Neural progenitor cell (in vitro differentiated cells): ENCODE measurements around the gene DOCK3. TPM values are rescaled to one million over a fixed set of nuclear protein-coding genes. Genes with fewer than 3 reads are reported as not detected.

Source experiments
- DNase-seq: peaks from one replicate; pipeline ENCODE4 v3.0.0-alpha.2; 2016; ENCODE audit warnings: low spot score
- H2AFZ ChIP-seq: fragments of 200-600 bp; sonication (generic); replicated peaks from 2 replicates; pipeline ENCODE4 v1.6.1; 2016; ENCODE audit warnings: antibody characterized with exemption
- H3F3A ChIP-seq: fragments of 200-600 bp; sonication (generic); 2 replicates; pipeline ENCODE4 v1.6.1; 2016; ENCODE audit warnings: antibody characterized with exemption, low read depth
- H3K27ac ChIP-seq: fragments of 200-600 bp; sonication (generic); 2 replicates; pipeline ENCODE4 v1.5.1; 2016; ENCODE audit warnings: mild to moderate bottlenecking
- H3K27me3 ChIP-seq: fragments of 200-600 bp; sonication (generic); 2 replicates; pipeline ENCODE4 v1.6.1; 2016; ENCODE audit warnings: mild to moderate bottlenecking, moderate library complexity
- H3K36me3 ChIP-seq: fragments of 200-600 bp; sonication (generic); 2 replicates; pipeline ENCODE4 v1.5.1; 2016
- H3K4me1 ChIP-seq: fragments of 200-600 bp; sonication (generic); 2 replicates; pipeline ENCODE4 v1.6.1; 2016; ENCODE audit warnings: mixed run types
- H3K4me2 ChIP-seq: fragments of 200-600 bp; sonication (generic); 2 replicates; pipeline ENCODE4 v1.6.1; 2016
- H3K4me3 ChIP-seq: fragments of 200-600 bp; sonication (generic); 2 replicates; pipeline ENCODE4 v1.5.1; 2016
- H3K79me2 ChIP-seq: fragments of 200-600 bp; sonication (generic); 2 replicates; pipeline ENCODE4 v1.6.1; 2016; ENCODE audit warnings: low read depth
- H3K9ac ChIP-seq: fragments of 200-600 bp; sonication (generic); 2 replicates; pipeline ENCODE4 v1.6.1; 2016
- H3K9me3 ChIP-seq: fragments of 200-600 bp; sonication (generic); 2 replicates; pipeline ENCODE4 v1.5.1; 2016; ENCODE audit warnings: low read depth
- H4K20me1 ChIP-seq: fragments of 200-600 bp; sonication (generic); 2 replicates; pipeline ENCODE4 v1.6.1; 2016; ENCODE audit warnings: low read depth
- H3K27ac Mint-ChIP-seq: 3 replicates; pipeline ENCODE4 v1.8.0; 2021; ENCODE audit warnings: mixed read lengths
- H3K27me3 Mint-ChIP-seq: 2 replicates; pipeline ENCODE4 v1.8.0; 2022; ENCODE audit warnings: low read depth, mild to moderate bottlenecking, inconsistent platforms, moderate library complexity, mixed read lengths; ENCODE audit not compliant: insufficient read depth
- H3K36me3 Mint-ChIP-seq: 3 replicates; pipeline ENCODE4 v1.8.0; 2021; ENCODE audit warnings: mixed read lengths
- H3K4me1 Mint-ChIP-seq: 3 replicates; pipeline ENCODE4 v1.8.0; 2021; ENCODE audit warnings: mixed read lengths
- H3K4me3 Mint-ChIP-seq: 3 replicates; pipeline ENCODE4 v1.8.0; 2021; ENCODE audit warnings: mild to moderate bottlenecking, moderate library complexity, mixed read lengths
- H3K9me3 Mint-ChIP-seq: 3 replicates; pipeline ENCODE4 v1.8.0; 2020; ENCODE audit warnings: mixed read lengths
- CTCF ChIP-seq: fragments of 200-600 bp; sonication (generic); IDR thresholded peaks from 2 replicates; pipeline ENCODE4 v1.5.1; 2017; ENCODE audit warnings: antibody characterized with exemption, mild to moderate bottlenecking
- EZH2 ChIP-seq: fragments of 200-600 bp; sonication (generic); IDR thresholded peaks from 2 replicates; pipeline ENCODE4 v1.6.1; 2017; ENCODE audit warnings: antibody characterized with exemption, mild to moderate bottlenecking, moderate library complexity
- EZH2phosphoT487 ChIP-seq: fragments of 200-600 bp; sonication (generic); IDR thresholded peaks from 2 replicates; pipeline ENCODE4 v1.6.1; 2017; ENCODE audit warnings: antibody characterized with exemption
- total RNA-seq: library from RNA; depleted of rRNA; stranded (reverse); fragments of >200 nt; gene quantifications from 2 replicates; pipeline ENCODE4 v1.2.3, GENCODE V29; 2015; ENCODE audit warnings: low replicate concordance

Gene DOCK3
- total RNA-seq, 1 donor from 2014 or later = 10.7 TPM

- Histone ChIP-seq H3F3A (no peaks in the 10 kb centered on the region), H3K4me1 (no peaks in the 10 kb centered on the region), H2AFZ (no peak overlapping the region), H3K9ac (no peak overlapping the region), H3K4me3 (no peak overlapping the region), H3K27ac (no peak overlapping the region), H3K36me3 (no peaks in the 10 kb centered on the region), H3K79me2 (no peaks in the 10 kb centered on the region), H3K27me3 (no peaks in the 10 kb centered on the region), H4K20me1 (no peaks in the 10 kb centered on the region), H3K4me2 (no peak overlapping the region), H3K9me3 (no peaks in the 10 kb centered on the region)
- Mint-ChIP-seq H3K27me3 (peaks cover 8% of the 10 kb centered on the region), H3K9me3 (peaks cover 11% of the 10 kb centered on the region), H3K4me1 (peaks cover 13% of the 10 kb centered on the region), H3K4me3 (no peak overlapping the region), H3K27ac (no peak overlapping the region), H3K36me3 (peaks cover 2% of the 10 kb centered on the region)
- DNase-seq = no peak
- no peak for TF ChIP-seq EZH2
- no peak for TF ChIP-seq EZH2phosphoT487
- TF ChIP-seq CTCF = no peak
Observed at GRCh38 chr3:50985893-50986292, 311.2 kb downstream of the DOCK3 start.

GRCh38 chr3:50986726-50987125 is 312.0 kb downstream of the DOCK3 start:
- Histone ChIP-seq H3K4me1 (no peaks in the 10 kb centered on the region), H3K36me3 (no peaks in the 10 kb centered on the region), H3K4me3 (no peak overlapping the region), H3F3A (no peaks in the 10 kb centered on the region), H3K79me2 (no peaks in the 10 kb centered on the region), H2AFZ (no peak overlapping the region), H3K9ac (no peak overlapping the region), H3K27me3 (no peaks in the 10 kb centered on the region), H4K20me1 (no peaks in the 10 kb centered on the region), H3K4me2 (no peak overlapping the region), H3K27ac (no peak overlapping the region), H3K9me3 (peaks cover 4% of the 10 kb centered on the region)
- no peak overlapping the region for H3K4me3 Mint-ChIP-seq
- peaks cover 19% of the 10 kb centered on the region for H3K9me3 Mint-ChIP-seq
- peak overlapping the region; percentile 50 for H3K27ac Mint-ChIP-seq
- H3K36me3 Mint-ChIP-seq = peaks cover 5% of the 10 kb centered on the region
- peaks cover 8% of the 10 kb centered on the region for H3K27me3 Mint-ChIP-seq
- TF ChIP-seq CTCF (no peak), EZH2 (no peak), EZH2phosphoT487 (no peak)
- DNase-seq = no peak
- peaks cover 13% of the 10 kb centered on the region for H3K4me1 Mint-ChIP-seq

GRCh38 chr3:50994537-50994936 is 319.8 kb downstream of the DOCK3 start:
- Mint-ChIP-seq H3K4me3 (no peak overlapping the region), H3K4me1 (no peaks in the 10 kb centered on the region), H3K27me3 (peaks cover 2% of the 10 kb centered on the region), H3K27ac (no peak overlapping the region), H3K9me3 (peaks cover 25% of the 10 kb centered on the region), H3K36me3 (peaks cover 5% of the 10 kb centered on the region)
- no peak overlapping the region for H2AFZ ChIP-seq
- no peak for DNase-seq
- H3K4me2 ChIP-seq = no peak overlapping the region
- no peak overlapping the region for H3K4me3 ChIP-seq
- no peaks in the 10 kb centered on the region for H3F3A ChIP-seq
- H3K79me2 ChIP-seq = no peaks in the 10 kb centered on the region
- TF ChIP-seq EZH2 (no peak), EZH2phosphoT487 (no peak), CTCF (no peak)
- H3K27me3 ChIP-seq = no peaks in the 10 kb centered on the region
- H4K20me1 ChIP-seq = no peaks in the 10 kb centered on the region
- peaks cover 7% of the 10 kb centered on the region for H3K9me3 ChIP-seq
- H3K9ac ChIP-seq = no peak overlapping the region
- no peaks in the 10 kb centered on the region for H3K4me1 ChIP-seq
- no peak overlapping the region for H3K27ac ChIP-seq
- H3K36me3 ChIP-seq = no peaks in the 10 kb centered on the region
